A549 treated with AZD9567 at 1 μM for 4 hours (cell line): ENCODE results near the gene CIDEC. TPM values are rescaled to one million over a fixed set of nuclear protein-coding genes. Genes with fewer than 3 reads are reported as not detected.

Experiments used
- total RNA-seq: library from RNA; stranded (reverse); fragments of 200-300 nt; extraction: Qiagen RNA extraction; gene quantifications from 5 replicates; pipeline ENCODE4 v1.2.3, GENCODE V29; 2022; ENCODE audit not compliant: insufficient read depth

CIDEC gene, protein sequence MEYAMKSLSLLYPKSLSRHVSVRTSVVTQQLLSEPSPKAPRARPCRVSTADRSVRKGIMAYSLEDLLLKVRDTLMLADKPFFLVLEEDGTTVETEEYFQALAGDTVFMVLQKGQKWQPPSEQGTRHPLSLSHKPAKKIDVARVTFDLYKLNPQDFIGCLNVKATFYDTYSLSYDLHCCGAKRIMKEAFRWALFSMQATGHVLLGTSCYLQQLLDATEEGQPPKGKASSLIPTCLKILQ
- total RNA-seq: 30.4 to 45.5 TPM (median 37.8 TPM) in 5 replicates

DNA sequence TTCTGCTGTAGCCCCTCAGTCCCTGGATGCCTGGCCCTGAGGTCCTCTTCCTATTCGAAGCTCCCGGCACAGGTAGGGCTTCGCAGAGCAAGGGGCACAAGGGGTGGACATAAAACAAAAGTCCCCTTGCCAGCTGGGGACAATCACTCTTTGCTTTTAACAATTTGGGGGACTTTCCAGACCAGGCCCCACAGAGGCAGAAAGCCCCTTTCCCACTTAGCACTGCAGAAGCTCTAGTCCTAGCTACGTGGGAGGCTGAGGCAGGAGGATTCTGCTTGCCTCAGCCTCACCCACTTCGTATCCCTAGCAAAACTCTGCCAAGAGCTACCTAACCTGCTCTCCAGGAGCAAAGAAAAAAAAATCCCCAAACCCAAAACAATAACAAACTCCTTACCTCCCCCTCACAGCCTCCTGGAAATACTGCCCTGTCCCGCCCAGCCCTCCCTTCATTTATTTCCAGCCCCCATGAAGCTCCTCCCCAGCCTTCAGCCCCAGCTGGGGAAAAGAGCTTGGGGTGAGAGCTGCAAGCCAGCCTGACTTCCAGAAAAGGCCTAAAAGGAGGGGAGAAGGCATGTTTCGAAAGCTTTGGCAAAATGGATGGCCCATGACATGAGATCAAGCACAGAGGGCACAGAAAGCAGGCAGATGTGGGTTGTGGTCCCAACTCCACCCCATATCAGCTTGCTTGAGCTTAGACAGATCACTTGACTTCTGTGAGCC is at the start of gene CIDEC:
Gene CIDEC (minus strand): TSS at position 424 of the 720 bp plus-strand sequence. CDS start 1,767 bp downstream, outside the sequence.

DNA sequence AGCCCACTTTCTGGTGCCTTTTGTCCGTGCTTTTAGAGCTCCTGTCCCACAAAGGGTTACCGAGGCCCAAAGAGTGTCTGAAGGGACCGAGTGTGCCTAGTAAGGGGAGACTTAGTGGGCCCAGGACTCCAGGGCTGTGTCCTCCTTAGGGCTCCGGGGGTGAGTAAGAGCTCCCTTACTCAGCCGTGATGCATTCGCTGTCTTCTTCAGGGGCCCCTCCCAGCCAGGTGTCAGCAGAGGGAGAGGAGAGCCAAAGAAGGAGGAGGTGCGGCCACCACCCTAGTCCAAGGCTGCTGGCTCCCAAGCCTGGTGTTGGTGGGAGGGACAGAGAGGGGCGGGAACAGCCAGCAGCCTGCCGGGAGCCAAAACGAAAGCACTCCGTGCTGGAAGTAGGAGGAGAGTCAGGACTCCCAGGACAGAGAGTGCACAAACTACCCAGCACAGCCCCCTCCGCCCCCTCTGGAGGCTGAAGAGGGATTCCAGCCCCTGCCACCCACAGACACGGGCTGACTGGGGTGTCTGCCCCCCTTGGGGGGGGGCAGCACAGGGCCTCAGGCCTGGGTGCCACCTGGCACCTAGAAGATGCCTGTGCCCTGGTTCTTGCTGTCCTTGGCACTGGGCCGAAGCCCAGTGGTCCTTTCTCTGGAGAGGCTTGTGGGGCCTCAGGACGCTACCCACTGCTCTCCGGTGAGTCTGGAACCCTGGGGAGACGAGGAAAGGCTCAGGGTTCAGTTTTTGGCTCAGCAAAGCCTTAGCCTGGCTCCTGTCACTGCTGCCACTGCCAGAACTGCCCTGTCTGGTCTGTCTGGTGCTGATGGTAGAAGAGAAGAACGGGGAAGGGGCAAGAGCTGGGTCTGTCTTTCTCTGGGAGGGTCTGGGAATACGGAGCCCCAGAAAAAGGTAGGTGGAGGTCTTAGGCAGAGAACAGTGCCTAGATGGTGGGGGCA is 37.0 kb upstream of the CIDEC start, which contains the start of gene IL17RC:
Gene IL17RC (plus strand): TSS at position 365 of the 947 bp plus-strand sequence. CDS start 218 bp downstream, at position 583.

DNA sequence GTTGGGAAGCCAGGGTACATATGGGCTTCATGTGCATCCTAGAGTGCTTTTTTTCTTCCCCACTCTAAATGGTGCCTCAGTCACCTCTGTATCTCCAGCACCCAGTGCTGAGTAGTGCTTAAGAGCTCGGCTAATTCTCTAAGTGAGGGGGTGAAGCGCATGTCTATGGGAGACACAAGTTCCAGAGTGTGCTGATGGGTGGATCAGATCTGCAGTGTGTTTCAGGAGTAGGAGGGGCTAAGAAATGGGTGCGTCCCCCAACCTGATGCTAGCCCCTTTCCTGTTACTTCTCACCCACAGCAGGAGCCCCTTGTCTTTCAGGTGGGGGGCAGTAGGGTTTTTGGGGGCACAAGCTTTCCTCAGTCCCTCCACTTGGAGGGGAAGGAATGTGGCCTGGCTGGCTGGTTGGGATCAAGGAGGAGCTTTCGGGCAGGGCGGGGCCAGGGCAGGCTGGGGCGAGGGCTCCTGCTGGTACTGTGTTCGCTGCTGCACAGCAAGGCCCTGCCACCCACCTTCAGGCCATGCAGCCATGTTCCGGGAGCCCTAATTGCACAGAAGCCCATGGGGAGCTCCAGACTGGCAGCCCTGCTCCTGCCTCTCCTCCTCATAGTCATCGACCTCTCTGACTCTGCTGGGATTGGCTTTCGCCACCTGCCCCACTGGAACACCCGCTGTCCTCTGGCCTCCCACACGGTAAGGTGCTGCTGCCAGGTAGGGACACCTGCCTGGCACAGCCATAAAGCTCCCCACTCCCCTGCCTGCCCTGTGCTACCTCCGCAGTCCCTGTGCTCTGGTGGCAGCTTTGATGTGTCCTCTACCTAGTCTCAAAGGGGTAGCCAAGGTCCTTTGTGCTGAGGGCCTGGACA is 22.6 kb upstream of the CIDEC start, which contains the start of gene IL17RE:
Gene IL17RE (plus strand): TSS at position 477 of the 866 bp plus-strand sequence. CDS start 85 bp downstream, at position 562.

DNA sequence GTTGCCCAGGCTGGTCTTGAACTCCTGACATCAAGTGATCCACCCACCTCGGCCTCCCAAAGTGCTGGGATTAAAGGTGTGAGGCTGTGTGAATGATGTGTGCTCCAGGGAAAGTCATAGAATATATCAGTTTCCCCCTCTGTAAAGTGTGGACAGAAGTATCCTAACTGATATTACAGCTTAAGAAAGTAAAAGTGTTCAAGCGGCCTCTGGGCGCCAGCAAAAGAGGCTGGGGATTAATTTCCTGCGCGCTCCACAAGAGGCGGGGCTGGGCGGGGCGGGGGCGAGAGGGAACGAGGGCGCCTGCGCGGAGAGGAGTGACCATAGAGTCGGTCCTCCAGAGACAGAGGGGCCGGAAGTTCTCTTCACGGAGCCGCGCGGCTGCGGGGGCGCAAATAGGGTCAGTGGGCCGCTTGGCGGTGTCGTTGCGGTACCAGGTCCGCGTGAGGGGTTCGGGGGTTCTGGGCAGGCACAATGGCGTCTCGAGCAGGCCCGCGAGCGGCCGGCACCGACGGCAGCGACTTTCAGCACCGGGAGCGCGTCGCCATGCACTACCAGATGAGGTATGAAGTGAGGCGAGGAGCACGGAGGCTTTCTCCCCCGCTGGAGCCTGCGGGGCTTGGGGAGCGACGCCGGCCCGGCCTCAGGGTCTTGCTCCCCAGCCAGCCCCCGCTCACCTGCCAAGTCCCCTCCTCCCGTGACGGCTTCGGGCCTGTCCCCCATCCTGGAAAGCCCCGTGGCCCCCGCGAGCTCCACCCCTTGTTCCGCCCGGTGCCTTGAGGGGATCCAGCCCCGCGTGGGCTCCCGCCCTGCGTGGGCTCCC is 10.4 kb upstream of the CIDEC start, which contains the start of gene JAGN1:
Gene JAGN1 (plus strand): TSS at position 362 of the 823 bp plus-strand sequence. CDS start 113 bp downstream, at position 475.

DNA sequence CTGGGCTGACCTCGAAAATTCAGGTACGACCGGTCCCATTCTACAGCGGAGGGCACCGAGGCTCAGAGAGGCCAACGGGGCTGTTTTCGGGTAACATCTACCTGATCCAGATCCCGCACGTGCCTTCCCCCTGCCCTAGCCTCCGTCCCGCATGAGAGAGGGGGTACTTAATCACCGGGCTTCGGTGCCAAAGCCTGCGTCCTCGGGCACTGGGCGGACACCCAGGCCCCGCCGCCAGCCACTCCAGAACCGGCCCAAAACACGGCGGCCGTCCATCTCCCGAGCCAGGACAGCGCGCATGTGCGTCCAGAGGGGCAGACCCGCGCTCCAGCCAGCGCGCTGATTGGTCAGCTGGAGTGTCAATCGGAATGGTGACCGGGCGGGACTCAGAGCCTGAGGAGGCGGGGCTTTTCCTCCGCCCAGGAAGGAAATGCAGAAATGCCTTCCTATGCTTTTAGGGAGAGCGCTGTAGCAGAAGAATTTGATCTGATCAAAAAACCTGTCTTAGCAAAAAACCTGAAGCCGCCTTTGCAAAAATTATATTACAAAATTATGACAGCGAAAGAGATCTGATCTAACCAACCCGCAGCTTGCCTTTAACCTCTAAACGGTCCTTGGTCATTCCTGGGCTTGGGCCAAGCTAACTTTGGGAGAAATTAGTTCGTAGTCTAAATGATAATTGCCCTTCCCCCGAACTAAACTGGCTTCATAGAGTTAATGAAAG is 36.2 kb downstream of the CIDEC start, which contains the start of gene RPUSD3:
Gene RPUSD3 (minus strand): TSS at position 294 of the 724 bp plus-strand sequence. CDS start 18 bp downstream, at position 276.

Other genes with a start within 250 kb of the CIDEC start
- gene MTMR14, start 230.7 kb downstream of the CIDEC start, total RNA-seq: 24.9 to 31.7 TPM (median 29.9 TPM) in 5 replicates
- 0.18 to 0.31 TPM (median 0.21 TPM) in 4 of 5 replicates, not detected in the other for gene CPNE9, start 176.4 kb downstream of the CIDEC start, total RNA-seq
- 17.8 to 20.9 TPM (median 20.0 TPM) in 5 replicates for gene BRPF1, start 148.5 kb downstream of the CIDEC start, total RNA-seq
- 14.7 to 17.9 TPM (median 16.8 TPM) in 5 replicates for gene OGG1, start 130.3 kb downstream of the CIDEC start, total RNA-seq
- gene CAMK1, start 110.3 kb downstream of the CIDEC start, total RNA-seq: 13.6 to 16.8 TPM (median 16.2 TPM) in 5 replicates
- 49.0 to 59.0 TPM (median 57.7 TPM) in 5 replicates for gene TADA3, start 87.8 kb downstream of the CIDEC start, total RNA-seq
- 144 to 268 TPM (median 150 TPM) in 5 replicates for gene ARPC4, start 87.2 kb downstream of the CIDEC start, total RNA-seq
- 6.9 to 10.0 TPM (median 7.9 TPM) in 5 replicates for gene TTLL3, start 70.0 kb downstream of the CIDEC start, total RNA-seq
- 45.8 to 59.7 TPM (median 56.7 TPM) in 5 replicates for gene RPUSD3, start 36.2 kb downstream of the CIDEC start, total RNA-seq
- 62.9 to 86.9 TPM (median 83.6 TPM) in 5 replicates for gene JAGN1, start 10.4 kb upstream of the CIDEC start, total RNA-seq
- gene IL17RE, start 22.6 kb upstream of the CIDEC start, total RNA-seq: 0.98 to 1.3 TPM (median 1.2 TPM) in 4 of 5 replicates, not detected in the other
- 22.3 to 27.2 TPM (median 22.6 TPM) in 5 replicates for gene IL17RC, start 36.8 kb upstream of the CIDEC start, total RNA-seq
- gene CRELD1, start 53.6 kb upstream of the CIDEC start, total RNA-seq: 11.5 to 14.6 TPM (median 12.6 TPM) in 5 replicates
- 0.51 to 1.7 TPM (median 1.6 TPM) in 5 replicates for gene PRRT3, start 72.2 kb upstream of the CIDEC start, total RNA-seq
- 109 to 127 TPM (median 120 TPM) in 5 replicates for gene EMC3, start 106.6 kb upstream of the CIDEC start, total RNA-seq
- 18.2 to 20.8 TPM (median 18.5 TPM) in 5 replicates for gene FANCD2, start 146.2 kb upstream of the CIDEC start, total RNA-seq
- gene FANCD2OS, start 228.0 kb upstream of the CIDEC start, total RNA-seq: not detected in 5 replicates
- gene BRK1, start 235.4 kb upstream of the CIDEC start, total RNA-seq: 167 to 179 TPM (median 172 TPM) in 5 replicates